ENCODE data around the gene MYO5B. TPM values are rescaled to one million over a fixed set of nuclear protein-coding genes. Genes with fewer than 3 reads are reported as not detected.

The MYO5B gene
- total RNA-seq, 1 donor from 2014 or later: 114 TPM

- no peak for DNase-seq (ENCODE audit: low read depth)
- Histone ChIP-seq H3K36me3 (ENCODE audit: control insufficient read depth, insufficient read depth, low read length) (peaks cover 1% of the 10 kb centered on the region), H3K4me3 (ENCODE audit: low read depth, low read length) (no peak overlapping the region), H3K27me3 (ENCODE audit: control insufficient read depth, insufficient read depth, low read length) (no peaks in the 10 kb centered on the region)
- TF ChIP-seq CTCF (IDR thresholded peaks at IDR 0.05; ENCODE audit: insufficient read depth, low read length, poor library complexity, severe bottlenecking): no peak
Measured at GRCh38 chr18:49976795-49977560, 218.0 kb downstream of the MYO5B start.

GRCh38 chr18:49976001-49976400, 218.9 kb downstream of the MYO5B start:
- H3K27me3 ChIP-seq (ENCODE audit: control insufficient read depth, insufficient read depth, low read length): no peaks in the 10 kb centered on the region
- H3K4me3 ChIP-seq (ENCODE audit: low read depth, low read length): no peak overlapping the region
- TF ChIP-seq CTCF (IDR thresholded peaks at IDR 0.05; ENCODE audit: insufficient read depth, low read length, poor library complexity, severe bottlenecking): no peak
- H3K36me3 ChIP-seq (ENCODE audit: control insufficient read depth, insufficient read depth, low read length): peaks cover 1% of the 10 kb centered on the region
- DNase-seq (ENCODE audit: low read depth): no peak

- no peak for DNase-seq (ENCODE audit: low read depth)
- Histone ChIP-seq H3K36me3 (ENCODE audit: control insufficient read depth, insufficient read depth, low read length) (peaks cover 1% of the 10 kb centered on the region), H3K4me3 (ENCODE audit: low read depth, low read length) (no peak overlapping the region), H3K27me3 (ENCODE audit: control insufficient read depth, insufficient read depth, low read length) (no peaks in the 10 kb centered on the region)
- no peak for TF ChIP-seq CTCF (IDR thresholded peaks at IDR 0.05; ENCODE audit: insufficient read depth, low read length, poor library complexity, severe bottlenecking)
Measured at GRCh38 chr18:49974079-49974478, 220.9 kb downstream of the MYO5B start.

GRCh38 chr18:49973592-49973991, 221.4 kb downstream of the MYO5B start:
- no peak for TF ChIP-seq CTCF (IDR thresholded peaks at IDR 0.05; ENCODE audit: insufficient read depth, low read length, poor library complexity, severe bottlenecking)
- Histone ChIP-seq H3K27me3 (ENCODE audit: control insufficient read depth, insufficient read depth, low read length) (no peaks in the 10 kb centered on the region), H3K36me3 (ENCODE audit: control insufficient read depth, insufficient read depth, low read length) (no peaks in the 10 kb centered on the region), H3K4me3 (ENCODE audit: low read depth, low read length) (no peak overlapping the region)
- DNase-seq (ENCODE audit: low read depth): no peak

- no peak for TF ChIP-seq CTCF (IDR thresholded peaks at IDR 0.05; ENCODE audit: insufficient read depth, low read length, poor library complexity, severe bottlenecking)
- Histone ChIP-seq H3K4me3 (ENCODE audit: low read depth, low read length) (no peak overlapping the region), H3K36me3 (ENCODE audit: control insufficient read depth, insufficient read depth, low read length) (no peaks in the 10 kb centered on the region), H3K27me3 (ENCODE audit: control insufficient read depth, insufficient read depth, low read length) (no peaks in the 10 kb centered on the region)
- DNase-seq (ENCODE audit: low read depth): no peak
Measured at GRCh38 chr18:49972535-49972934, 222.4 kb downstream of the MYO5B start.

- Histone ChIP-seq H3K36me3 (ENCODE audit: control insufficient read depth, insufficient read depth, low read length) (no peaks in the 10 kb centered on the region), H3K27me3 (ENCODE audit: control insufficient read depth, insufficient read depth, low read length) (no peaks in the 10 kb centered on the region), H3K4me3 (ENCODE audit: low read depth, low read length) (no peak overlapping the region)
- DNase-seq (ENCODE audit: low read depth): no peak
- no peak for TF ChIP-seq CTCF (IDR thresholded peaks at IDR 0.05; ENCODE audit: insufficient read depth, low read length, poor library complexity, severe bottlenecking)
Measured at GRCh38 chr18:49971462-49971861, 223.5 kb downstream of the MYO5B start.
